Glomerular visceral epithelial cell (primary cell): ENCODE data around the gene PLXDC2.

Experiments used
- DNase-seq: peaks from one replicate; pipeline ENCODE4 v3.0.0-alpha.2; 2016; ENCODE audit errors: extremely low spot score

The PLXDC2 gene

DNA sequence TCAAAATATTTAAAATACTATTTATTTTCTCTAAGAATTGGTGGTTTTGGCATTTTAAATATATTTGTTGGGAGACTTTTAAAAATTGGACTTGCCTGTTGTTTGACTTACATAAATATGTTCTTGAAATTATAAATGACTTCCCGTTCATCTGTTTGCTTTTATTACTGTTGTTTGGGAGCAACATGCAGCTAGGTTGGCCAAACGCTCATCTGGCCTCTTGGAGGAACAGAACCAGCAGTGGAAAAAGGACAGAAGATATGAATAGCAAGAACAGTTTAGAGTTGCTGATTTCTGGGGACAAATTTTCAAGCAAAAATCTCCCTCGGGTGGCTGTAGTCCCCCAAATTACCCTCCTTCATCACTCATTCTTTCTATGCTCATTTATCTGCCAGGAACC, 41.6 kb downstream of the PLXDC2 start:
- no peak for DNase-seq

DNA sequence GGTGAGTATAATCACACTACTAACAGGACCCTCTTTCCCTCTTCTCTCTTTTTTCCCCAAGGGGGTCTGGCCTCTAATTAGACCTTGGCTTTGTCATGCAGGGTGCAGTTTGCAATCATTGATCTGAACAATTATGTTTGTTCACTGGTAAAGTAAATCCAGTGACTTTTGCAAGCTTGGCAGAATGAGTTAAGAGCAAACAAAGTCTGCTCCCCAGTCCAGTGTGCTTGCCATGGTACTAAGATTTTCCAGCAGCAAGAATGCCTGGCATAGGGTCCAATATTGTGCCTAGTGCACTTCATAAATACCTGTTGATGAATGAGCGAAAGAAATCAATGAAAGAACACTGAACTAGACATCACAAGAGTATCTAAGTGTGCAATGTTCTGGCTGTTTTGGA, 43.9 kb downstream of the PLXDC2 start:
- no peak for DNase-seq

DNA sequence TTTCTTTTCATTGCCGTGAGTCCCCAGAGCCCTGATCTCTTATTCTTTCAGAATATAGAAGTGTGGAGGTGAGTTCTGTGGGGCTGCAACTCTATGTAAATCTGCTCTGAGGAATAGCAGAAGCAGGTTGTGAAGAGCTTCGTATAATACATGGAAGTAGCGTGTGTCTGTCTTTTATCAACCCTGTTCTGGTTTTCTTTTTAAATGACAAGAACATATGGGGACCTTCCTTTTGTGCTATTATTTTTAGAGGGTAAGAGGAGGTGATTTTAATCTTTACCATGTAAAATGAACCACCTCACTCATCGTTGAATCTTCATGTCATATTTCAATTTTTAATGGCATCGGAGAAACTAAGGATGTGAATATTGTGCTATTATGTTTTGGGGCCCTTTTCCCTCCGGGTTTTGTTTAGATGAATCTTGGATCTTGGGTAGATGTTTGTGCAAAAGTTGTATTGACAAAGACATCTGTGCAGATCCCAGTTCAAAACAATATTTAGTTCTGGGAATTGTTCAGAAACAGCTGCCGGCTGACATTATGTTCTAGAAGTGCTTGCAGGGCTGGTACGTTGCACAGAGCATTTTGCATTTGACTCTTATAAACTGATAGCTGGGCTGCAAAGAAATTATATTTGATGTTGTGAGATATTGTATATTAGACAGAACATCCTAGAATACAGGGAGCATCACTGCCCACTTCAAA, 46.7 kb downstream of the PLXDC2 start:
- DNase-seq = no peak

DNA sequence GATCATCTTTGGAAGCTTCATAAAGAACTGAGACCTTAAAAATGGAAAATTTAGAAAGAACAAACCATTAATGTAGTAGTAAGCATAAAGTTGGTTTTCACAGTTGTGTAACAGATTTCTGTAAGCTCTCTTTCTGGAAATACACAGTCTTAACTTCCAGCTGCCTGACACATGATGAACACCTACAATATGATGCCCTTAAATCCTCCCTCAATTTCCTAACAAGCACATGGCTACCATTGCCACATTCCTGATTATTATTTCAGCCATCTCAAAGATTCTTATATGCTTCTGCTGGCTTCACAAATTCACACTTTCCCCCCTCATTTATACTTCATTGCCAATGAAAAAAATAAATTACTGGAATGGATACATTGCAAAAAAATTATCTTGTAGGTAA, 49.4 kb downstream of the PLXDC2 start:
- no peak for DNase-seq

DNA sequence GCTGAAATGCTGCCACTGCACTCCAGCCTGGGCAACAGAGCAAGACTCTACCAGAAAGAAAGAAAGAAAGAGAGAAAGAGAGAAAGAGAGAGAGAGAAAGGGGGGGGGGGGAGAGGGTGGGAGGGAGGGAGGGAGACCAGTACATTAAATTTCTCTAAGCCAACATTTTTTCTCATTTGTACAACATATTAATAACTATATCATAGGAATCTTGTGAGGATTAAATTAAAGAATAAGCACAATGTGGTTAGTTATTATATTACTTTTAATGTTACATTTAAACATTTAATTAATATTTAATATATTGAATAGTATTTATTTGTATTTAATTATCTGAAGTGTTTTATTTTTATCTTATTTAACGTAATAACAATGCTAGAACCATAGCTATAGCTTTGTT, 53.1 kb downstream of the PLXDC2 start:
- DNase-seq = no peak

DNA sequence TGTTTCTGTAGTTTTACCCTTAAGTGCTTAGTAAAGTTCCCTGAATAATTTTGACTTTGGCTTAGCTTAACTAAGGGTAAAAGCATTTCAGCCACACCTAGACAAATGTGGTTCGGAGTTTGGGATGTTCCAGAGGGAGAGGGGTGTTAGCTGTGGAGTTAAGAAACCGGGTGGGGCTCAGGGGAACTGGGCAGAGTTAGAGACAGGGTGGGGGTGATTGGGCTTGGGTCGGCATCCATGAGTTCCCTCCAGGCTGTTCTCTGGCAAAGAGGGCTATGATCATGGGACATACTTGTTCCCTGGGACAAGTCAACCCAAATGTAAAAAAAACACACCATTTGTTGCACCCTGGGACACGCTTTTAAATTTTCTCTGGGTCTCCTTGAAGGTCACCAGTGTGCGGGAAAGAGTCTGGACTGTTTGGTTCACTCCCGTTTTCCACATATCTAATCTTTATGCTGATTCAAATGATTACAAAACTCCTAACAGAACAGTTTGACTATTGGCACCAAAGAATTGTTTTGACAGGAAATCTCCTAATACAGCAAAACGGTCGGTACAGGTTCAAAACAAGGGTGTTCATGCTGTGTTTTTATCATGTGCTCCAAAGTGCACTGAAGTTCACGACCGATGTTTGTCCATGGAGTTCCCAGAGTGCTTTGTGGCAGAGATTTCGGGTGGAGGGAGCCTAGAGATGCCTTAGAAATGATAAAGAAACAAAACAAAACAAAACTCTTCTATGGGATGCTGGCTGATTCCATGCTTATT, 56.5 kb downstream of the PLXDC2 start:
- DNase-seq = no peak

DNA sequence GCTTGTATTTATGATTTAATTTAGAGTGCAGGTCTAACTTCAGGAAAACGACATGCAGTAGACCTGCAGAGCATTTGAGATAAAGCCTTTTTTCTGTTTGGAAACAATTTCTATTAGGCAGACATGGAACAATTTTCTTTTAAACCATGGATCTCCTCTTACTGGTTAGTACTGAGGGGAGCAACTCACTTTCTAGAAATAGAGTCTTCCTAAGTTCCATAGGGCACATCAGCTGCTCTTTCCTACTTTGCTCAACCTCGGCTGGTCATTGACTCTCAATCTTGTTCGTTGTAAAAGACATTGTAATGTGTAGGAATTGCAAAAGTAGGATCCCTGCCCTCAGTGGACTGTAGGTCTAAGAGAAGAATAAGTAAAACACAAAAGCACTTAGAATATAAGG, 58.0 kb downstream of the PLXDC2 start:
- DNase-seq = no peak

DNA sequence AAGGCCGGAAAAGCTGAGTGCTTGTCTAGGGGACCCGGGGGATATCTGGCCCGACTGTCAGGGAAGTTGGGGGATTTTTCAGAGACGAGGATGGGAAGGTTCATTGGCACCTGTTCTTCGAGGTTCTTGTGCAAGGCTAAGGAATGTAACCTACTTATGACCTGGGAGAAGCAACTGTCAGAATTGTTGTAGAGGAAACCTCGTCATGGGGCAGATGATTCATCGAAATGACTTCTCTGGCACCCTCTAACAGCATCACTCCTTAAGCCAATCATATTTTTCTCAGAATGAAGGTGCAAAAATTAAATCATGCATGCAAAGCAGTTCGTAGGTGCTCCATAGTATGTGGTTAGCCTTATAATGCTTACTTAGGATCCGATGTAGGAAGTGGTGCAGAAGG, 58.6 kb downstream of the PLXDC2 start:
- DNase-seq = no peak

DNA sequence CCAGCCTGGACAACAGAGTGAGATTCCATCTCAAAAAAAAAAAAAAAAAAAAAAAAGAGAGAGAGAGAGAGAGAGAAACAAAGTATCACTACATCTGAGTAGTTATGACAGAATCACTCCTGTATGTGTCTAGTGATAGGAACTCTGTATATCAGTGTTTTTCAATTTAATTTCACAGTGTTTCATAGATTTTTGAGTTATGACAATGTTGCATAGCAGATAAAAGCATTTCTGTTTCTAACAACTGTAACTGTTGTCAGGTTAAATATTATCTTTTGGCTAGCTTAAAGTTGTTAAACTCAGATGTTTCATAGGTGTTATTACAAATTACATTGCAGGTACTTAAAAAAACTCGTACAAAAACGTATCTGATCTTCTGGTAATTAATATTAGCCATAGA, 60.3 kb downstream of the PLXDC2 start:
- DNase-seq = no peak

DNA sequence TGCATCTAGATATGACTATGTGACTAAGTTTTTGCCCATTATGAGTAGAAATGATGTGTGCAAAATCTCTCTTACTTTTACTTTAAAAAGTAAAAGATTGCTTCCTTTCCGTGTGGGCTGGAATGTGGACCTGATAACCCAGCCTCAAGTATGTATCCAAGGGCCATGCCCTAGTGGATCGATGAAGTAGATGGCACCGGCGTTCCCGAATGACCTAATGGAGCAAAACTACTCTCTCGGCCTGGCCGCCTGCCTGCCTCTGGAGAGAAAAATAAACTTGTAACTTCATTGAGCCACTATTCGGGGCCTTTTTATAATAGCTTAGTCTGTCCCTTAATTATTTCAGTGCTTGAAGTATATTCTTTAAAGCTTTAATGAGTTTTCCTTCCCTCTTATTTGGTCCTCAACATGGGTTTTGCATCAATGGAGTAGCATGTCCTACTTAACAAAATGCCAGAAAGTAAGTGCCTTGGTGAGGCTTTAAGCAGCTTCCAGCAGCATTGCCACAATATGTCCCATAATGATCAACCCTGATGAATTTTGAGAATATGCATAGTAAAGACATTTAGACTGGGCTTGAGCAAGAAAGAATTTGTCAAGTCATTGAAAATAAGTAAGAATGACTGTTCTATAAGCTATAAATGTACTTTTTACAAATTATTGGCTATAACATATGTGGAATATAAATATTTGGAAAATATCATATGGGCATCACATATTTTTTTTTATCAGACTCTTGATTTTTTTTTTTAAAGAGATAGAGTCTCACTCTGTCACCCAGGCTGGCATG, 61.4 kb downstream of the PLXDC2 start:
- DNase-seq = no peak

DNA sequence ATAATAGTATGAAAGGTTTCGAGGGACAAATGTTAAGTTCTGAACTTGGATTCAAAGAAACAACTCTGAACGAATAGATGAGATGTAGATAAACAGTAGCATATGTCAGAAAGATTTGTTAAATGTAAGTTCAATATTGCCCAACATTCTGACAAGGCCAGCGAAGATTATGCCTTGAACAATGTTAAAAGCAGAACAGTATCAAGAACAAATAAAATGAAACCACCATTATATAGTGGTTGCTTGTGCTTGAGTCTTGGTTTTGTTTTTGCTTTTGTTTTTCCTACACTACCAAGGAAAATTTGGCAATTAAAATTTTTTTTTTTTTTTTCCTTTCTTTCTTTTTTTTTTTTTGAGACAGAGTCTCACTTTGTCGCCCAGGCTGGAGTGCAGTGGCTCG, 66.4 kb downstream of the PLXDC2 start:
- no peak for DNase-seq

DNA sequence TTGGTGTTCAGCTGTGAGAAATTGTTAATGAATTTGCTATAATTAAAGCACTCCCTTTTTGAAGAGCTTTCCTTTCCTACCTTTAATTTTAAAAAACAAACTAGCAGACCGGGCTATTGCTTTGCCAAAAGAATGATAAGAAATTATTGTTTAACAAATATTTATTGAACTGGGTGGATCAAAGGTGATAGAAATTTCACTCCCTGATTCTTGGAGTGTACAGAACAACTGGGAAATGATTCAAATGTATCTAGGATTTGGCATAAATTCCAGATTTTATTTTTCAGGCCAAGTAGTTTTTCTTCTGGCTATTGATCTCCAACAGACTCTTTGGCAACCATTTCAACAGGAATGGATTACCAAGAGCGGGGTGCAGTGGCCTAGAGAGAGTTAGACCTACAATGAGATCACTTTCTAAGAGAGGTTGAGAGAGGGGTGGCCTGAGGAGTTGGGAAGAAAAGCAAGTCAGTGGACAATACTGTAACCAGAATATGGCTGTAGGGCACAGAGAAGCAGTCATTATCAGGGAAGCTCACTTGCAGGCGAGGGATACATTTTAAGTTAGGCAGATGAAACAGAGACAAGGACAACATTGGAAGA, 71.9 kb downstream of the PLXDC2 start:
- DNase-seq = no peak

DNA sequence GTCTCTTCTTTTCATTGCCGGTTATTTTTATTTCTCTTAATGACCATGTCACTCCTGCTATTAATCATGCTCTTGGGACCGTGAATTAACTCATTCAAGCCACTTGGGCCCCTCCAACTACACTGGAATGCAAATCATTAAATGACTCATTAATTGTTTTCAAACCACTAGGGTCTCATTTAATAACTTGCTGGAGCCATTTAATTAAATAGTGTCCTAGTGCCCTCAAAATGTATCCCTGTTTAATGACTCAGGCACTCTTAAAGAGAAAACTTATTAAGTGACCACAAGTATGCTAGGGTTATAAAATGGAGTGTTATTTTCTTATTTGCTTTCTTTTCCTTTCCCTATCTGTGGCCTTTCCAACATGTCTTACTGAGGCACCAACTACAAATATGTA, 73.0 kb downstream of the PLXDC2 start:
- no peak for DNase-seq

DNA sequence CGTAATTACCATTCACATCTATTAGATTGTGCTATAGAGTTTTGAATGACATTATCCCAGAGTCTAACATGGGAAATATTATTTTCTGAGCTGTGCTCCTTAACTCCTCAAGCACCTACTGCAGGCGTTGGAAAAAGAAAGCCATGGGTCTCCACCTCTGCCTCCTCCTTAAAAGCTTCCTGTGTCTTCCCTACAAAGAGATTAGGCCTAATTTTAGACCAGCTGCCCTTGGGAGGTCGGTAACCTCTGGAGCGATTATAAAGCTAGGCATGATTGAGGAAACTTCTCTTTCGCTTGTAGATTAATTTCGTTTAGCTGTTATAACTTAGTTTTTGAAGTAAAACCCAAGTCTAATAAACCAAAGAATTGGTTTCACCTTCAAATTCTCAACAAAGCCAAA, 75.2 kb downstream of the PLXDC2 start:
- DNase-seq = no peak

DNA sequence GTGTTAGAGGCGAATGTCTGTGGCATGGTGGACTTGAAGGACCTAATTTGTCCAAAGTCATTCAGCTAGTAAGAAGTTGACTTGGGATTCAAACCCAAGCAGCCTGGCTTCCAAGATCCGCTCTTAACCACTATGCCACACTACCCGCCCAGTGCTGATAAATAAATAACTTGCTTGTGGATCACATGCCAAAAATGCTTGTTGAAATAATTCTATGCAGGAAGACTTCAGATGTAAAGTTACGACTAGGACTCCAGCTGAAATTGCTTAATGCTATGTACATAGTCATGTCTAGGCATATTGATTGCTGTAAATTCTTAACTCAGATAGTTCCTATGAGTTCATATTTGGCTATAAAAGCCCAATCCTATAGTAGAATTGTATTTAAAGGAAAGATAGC, 76.0 kb downstream of the PLXDC2 start:
- no peak for DNase-seq

DNA sequence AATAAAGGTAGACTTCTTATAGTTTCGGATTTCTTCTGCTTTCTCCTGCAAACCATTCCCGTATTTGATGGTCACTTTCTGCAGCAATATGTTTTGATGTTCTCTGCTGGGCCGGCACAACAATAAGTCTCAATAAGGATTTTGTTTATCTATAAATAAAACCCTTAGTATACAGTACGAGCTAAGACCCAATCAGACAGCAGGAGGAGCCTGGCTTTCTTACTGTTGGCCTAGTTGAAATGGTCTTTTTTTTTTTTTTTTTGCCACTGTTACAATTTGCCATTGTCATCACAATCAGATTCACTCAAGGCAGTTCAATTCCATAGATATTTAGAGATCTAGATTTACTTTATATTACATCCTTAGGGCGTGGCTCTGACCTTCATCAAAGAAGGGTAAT, 76.4 kb downstream of the PLXDC2 start:
- DNase-seq = no peak

DNA sequence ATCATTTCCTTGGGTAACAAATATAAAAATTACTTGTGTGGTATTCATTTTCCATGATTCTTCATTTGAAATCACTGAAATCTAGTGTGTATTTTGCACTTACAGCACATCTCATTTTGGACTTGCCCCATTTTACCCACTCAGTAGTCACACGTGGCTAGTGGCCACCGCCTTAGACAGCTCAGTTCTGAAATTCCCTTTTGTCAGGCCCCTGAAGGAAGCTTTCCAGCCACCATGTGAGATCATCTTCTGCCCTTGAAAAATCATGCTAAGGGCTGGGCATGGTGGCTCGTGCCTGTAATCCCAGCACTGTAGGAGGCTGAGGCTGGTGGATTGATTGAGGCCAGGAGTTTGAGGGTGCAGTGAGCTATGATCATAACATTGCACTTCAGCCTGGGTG, 79.3 kb downstream of the PLXDC2 start:
- DNase-seq = no peak

DNA sequence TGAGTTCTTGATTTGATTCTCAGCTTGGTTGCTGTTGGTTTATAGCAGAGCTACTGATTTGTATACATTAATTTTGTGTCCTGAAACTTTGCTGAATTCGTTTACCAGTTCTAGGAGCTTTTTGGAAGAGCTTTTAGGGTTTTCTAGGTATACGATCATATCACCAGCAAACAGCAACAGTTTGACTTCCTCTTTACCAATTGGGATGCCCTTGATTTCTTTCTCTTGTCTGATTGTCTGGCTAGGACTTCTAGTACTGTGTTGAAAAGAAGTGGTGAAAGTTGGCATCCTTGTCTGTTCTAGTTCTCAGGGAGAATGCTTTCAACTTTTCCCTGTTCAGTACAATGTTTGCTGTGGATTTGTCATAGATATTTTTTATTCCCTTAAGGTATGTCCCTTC, 86.2 kb downstream of the PLXDC2 start:
- DNase-seq = no peak

DNA sequence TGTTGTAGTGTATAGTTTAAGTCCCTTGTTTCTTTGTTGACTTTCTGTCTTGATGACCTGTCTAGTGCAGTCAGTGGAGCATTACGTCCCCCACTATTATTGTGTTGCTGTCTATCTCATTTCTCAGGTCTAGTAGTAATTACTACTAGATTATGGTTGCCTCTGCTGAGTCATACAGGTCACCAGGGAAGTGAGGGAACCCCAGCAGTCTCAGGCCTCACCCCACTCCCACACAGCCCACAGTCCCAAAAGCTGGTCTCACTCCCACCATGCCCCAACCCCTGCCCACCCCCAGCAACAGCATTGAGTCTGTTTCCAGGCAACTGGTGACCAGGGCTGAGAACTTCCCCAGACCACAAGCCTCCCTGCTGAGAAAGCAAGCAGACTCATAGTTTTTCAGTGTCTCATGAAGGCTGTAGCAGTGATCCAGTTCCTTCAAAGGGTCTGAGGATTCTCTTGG, 88.0 kb downstream of the PLXDC2 start:
- DNase-seq = peak; percentile 5

DNA sequence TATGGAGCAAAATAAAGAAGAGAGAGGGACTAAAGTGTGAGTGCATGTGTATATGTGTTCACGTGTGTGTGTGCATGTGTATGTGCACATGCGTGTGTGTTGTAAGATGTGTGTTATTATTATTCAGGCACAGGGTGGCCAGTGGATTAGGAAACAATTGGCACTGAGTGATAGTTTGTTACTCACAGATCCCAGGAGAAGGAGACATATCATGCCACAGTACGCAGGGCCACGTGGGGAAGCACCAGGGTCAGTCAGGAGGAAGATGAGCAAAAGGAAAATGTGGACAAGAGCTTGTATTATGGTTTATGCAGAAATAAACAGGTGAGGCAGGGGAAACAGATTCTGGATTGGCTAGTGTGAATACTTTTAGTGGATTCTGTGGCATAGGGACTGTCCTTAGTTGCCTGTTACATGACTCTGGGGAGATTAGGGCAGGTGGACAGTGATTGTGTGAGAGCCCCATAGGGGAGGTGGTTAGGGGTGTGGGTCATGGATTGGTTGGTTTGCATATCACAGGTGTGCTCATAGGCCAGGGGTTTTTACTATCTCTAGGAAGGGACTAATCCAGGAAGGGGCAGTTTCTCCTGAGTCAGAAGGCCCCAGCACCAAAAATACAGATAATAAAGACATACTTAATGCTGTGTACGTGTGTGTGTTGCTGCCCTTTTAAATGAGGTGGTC, 90.0 kb downstream of the PLXDC2 start:
- no peak for DNase-seq

DNA sequence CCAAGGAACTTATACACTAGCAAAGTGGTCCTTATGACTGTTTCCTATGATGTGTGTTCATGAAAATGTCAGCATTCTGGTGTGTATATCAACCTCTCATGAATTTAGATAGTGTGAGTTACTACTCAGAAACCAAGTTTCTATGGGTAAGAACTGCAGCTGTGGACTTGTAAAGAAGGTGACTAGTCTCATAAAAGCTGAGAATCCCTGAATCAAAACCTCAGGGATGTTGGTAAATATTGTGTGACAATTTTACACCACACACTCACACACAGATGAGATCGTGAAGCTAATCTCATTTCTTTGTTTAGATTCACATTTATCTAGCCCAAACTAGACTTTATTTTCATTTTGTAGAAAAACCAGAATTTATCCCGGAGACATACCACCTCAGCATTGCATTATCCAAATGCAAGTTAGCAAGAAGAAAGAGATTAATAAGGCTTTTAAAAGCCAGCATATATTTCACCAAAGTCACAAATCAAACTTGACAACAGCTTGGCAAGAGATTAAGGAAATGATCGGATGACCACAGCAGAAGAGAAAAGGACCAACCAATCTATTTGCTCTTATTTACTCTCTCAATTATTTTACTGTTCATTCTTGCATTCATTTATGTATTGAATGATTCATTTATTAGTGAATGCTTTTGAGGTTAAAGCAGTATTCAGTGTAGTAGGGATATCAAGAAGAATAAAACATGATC, 92.9 kb downstream of the PLXDC2 start:
- no peak for DNase-seq
